ENCODE data around the gene ZFHX2. TPM values are rescaled to one million over a fixed set of nuclear protein-coding genes. Genes with fewer than 3 reads are reported as not detected.

ZFHX2 gene
- total and polyA plus RNA-seq, 2 of the 13 experiments (the other 11 are each of a cell fraction or from before 2014, with no cell fraction given) = 0.17 to 0.44 TPM

DNA sequence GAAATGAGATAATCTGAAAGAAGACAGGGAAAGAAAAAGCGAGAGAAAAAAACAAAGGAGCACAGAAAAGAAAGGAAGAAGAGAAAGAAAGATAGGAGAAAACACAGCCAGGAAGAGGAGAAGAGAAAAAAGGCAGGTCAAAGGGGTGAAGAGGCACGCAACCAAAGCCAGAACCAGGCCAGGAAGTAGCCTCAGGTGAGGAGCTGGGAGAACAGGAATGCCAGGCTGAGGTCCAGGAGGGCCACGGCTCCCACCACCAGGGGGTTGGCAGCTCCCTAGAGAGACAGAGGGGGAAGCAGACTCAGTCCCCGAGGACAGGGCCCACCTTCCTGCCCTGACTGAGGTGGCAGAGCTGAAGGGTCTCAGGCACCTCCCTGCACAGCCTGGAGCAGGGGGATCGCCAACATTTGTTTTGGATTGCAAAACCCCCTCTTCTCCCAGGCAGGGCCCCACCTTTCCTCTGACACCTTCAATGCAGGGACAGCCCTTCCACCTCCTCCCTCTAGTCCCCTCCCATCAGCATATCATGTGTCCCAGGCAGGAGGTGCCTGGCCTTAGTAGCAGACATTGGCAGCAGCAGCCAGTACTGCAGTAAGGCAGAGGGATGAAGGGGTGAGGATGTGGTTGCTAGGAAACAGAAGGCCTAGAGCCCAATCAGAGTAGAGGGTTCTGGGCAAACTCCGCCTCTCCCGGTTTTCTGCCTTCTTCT is 18.0 kb upstream of the ZFHX2 start (continued):
- TF ChIP-seq ZNF225 (CRISPR knock-in tag; IDR thresholded peaks at IDR 0.05) (peak; percentile 86; the same call in 1 of the 2 replicates), TBX2 (CRISPR knock-in tag; IDR thresholded peaks at IDR 0.05; ENCODE audit: borderline replicate concordance) (peak; percentile 36; the same call in 1 of the 2 replicates), MED1 (CRISPR knock-in tag; IDR thresholded peaks at IDR 0.05) (no peak), ZNF788 (CRISPR knock-in tag; IDR thresholded peaks at IDR 0.05; ENCODE audit: borderline replicate concordance) (no peak), ZNF572 (CRISPR knock-in tag; IDR thresholded peaks at IDR 0.05) (0 out of 2 replicates have a peak, but pooled peaks have one; percentile 25), ATF3 (CRISPR knock-in tag; IDR thresholded peaks at IDR 0.05) (0 out of 2 replicates have a peak, but pooled peaks have one; percentile 24), ZFX (CRISPR knock-in tag; IDR thresholded peaks at IDR 0.05; ENCODE audit: low read depth) (peak; percentile 19; the same call in 1 of the 2 replicates), ZBTB40 (IDR thresholded peaks at IDR 0.05) (no peak), ZBTB40 (CRISPR knock-in tag; IDR thresholded peaks at IDR 0.05) (peak; percentile 58), ARNT (IDR thresholded peaks at IDR 0.05) (peak; percentile 68; the same call in 1 of the 2 replicates), NBN (conservative IDR thresholded peaks at IDR 0.05) (peak; percentile 79; the same call in 1 of the 2 replicates), TBX3 (IDR thresholded peaks at IDR 0.05; ENCODE audit: borderline replicate concordance) (peak; percentile 56; the same call in 1 of the 2 replicates), ZNF687 (CRISPR knock-in tag; IDR thresholded peaks at IDR 0.05) (peak; percentile 65), ZBTB20 (CRISPR knock-in tag; IDR thresholded peaks at IDR 0.05; ENCODE audit: borderline replicate concordance, low read depth) (0 out of 2 replicates have a peak, but pooled peaks have one; percentile 45)

Measured in HepG2 (cell line).